Coronary artery (tissue), 2 donors: Measurements from ENCODE around the gene SCFD2.
"Not testable (repeated sequence)": the region's sequence is repeated elsewhere in the genome, so short reads cannot be mapped to it uniquely, and the experiment has no call there.

Experiments used
- DNase-seq: peaks from one replicate; pipeline ENCODE4 v3.0.0-alpha.2; 2017; ENCODE audit warnings: low spot score
- H3K27ac ChIP-seq, 2 donors: fragments of 200-600 bp; sonication (generic); one replicate each; pipeline ENCODE4 v1.5.1; 2016 to 2019
- H3K4me3 ChIP-seq: fragments of 200-600 bp; sonication (generic); 2 replicates; pipeline ENCODE4 v1.5.1; 2016; ENCODE audit warnings: mild to moderate bottlenecking, moderate library complexity
- CTCF ChIP-seq: fragments of 200-600 bp; sonication (generic); IDR thresholded peaks from one replicate; pipeline ENCODE4 v1.5.1; 2019; ENCODE audit warnings: antibody characterized with exemption

The SCFD2 gene

GRCh38 chr4:53183754-53184153 lies 182.1 kb downstream of the SCFD2 start:
- TF ChIP-seq CTCF = no peak
- no peak overlapping the region for H3K27ac ChIP-seq
- DNase-seq = no peak
- no peak overlapping the region for H3K4me3 ChIP-seq

- not testable (repeated sequence) for DNase-seq, H3K27ac ChIP-seq, H3K4me3 ChIP-seq
Observed at GRCh38 chr4:53177751-53178150, 188.1 kb downstream of the SCFD2 start.

GRCh38 chr4:53175640-53176039 lies 190.2 kb downstream of the SCFD2 start:
- no peak overlapping the region for H3K27ac ChIP-seq

GRCh38 chr4:53174823-53175222 lies 191.0 kb downstream of the SCFD2 start:
- no peak for DNase-seq
- H3K4me3 ChIP-seq = no peak overlapping the region
- no peak for TF ChIP-seq CTCF
- no peak overlapping the region for H3K27ac ChIP-seq

More at GRCh38 chr4:53175640-53176039, 190.2 kb downstream of the SCFD2 start:
- no peak for TF ChIP-seq CTCF
- DNase-seq = no peak
- no peak overlapping the region for H3K4me3 ChIP-seq

- TF ChIP-seq CTCF = no peak
- no peak for DNase-seq
- Histone ChIP-seq H3K27ac (no peak overlapping the region), H3K4me3 (no peak overlapping the region)
Observed at GRCh38 chr4:53173576-53173975, 192.3 kb downstream of the SCFD2 start.

GRCh38 chr4:53171797-53172196 lies 194.1 kb downstream of the SCFD2 start:
- H3K27ac ChIP-seq = no peak overlapping the region
- H3K4me3 ChIP-seq = no peak overlapping the region
- DNase-seq = no peak
- no peak for TF ChIP-seq CTCF

- Histone ChIP-seq H3K27ac (no peak overlapping the region), H3K4me3 (no peak overlapping the region)
- TF ChIP-seq CTCF = no peak
- no peak for DNase-seq
Observed at GRCh38 chr4:53169695-53170617, 195.9 kb downstream of the SCFD2 start.
